GM21447 (cell line): ENCODE data around the gene WNT7A.
"Not testable (repeated sequence)": the region's sequence is repeated elsewhere in the genome, so short reads cannot be mapped to it uniquely, and the experiment has no call there.

ENCODE experiments used
- ATAC-seq: cut with Tn5 transposase; IDR thresholded peaks from one replicate; pipeline ENCODE4 v1.9.1; 2021; ENCODE audit not compliant: unreplicated experiment

WNT7A gene

GRCh38 chr3:13879946-13880810, at the start of gene WNT7A:
WNT7A (minus strand) TSS chr3:13880071; CDS start chr3:13879816, 255 bp downstream.
- ATAC-seq, result no peak

- not testable (repeated sequence) for ATAC-seq
These were observed 48.9 kb upstream of the WNT7A start for GRCh38 chr3:13928741-13929140.

- no peak for ATAC-seq
These were observed 47.4 kb upstream of the WNT7A start for GRCh38 chr3:13927295-13927694.

- no peak for ATAC-seq
These were observed 36.5 kb upstream of the WNT7A start for GRCh38 chr3:13916375-13916774.

GRCh38 chr3:13902648-13903238, 22.9 kb upstream of the WNT7A start:
- ATAC-seq, result no peak

GRCh38 chr3:13901935-13902584, 22.2 kb upstream of the WNT7A start:
- no peak for ATAC-seq

GRCh38 chr3:13898346-13898745, 18.5 kb upstream of the WNT7A start:
- ATAC-seq, result no peak

GRCh38 chr3:13896473-13897154, 16.7 kb upstream of the WNT7A start:
- ATAC-seq, result no peak

GRCh38 chr3:13895155-13896105, 15.6 kb upstream of the WNT7A start:
- ATAC-seq, result peak; percentile 95

GRCh38 chr3:13894807-13895154, 14.9 kb upstream of the WNT7A start:
- ATAC-seq, result no peak

- no peak for ATAC-seq
These were observed 14.4 kb upstream of the WNT7A start for GRCh38 chr3:13894096-13894806.

- ATAC-seq, result no peak
These were observed 12.4 kb upstream of the WNT7A start for GRCh38 chr3:13892304-13892703.

GRCh38 chr3:13891492-13892073, 11.7 kb upstream of the WNT7A start:
- ATAC-seq, result no peak

- no peak for ATAC-seq
These were observed 11.1 kb upstream of the WNT7A start for GRCh38 chr3:13891017-13891392.

GRCh38 chr3:13890377-13891016, 10.6 kb upstream of the WNT7A start:
- no peak for ATAC-seq

GRCh38 chr3:13888576-13888975, 8.7 kb upstream of the WNT7A start:
- ATAC-seq, result no peak

- ATAC-seq, result no peak
These were observed 7.8 kb upstream of the WNT7A start for GRCh38 chr3:13887495-13888300.

- ATAC-seq, result no peak
These were observed 6.8 kb upstream of the WNT7A start for GRCh38 chr3:13886593-13887129.
